ENCODE data around the gene MISFA.
"Not testable (repeated sequence)": the region's sequence is repeated elsewhere in the genome, so short reads cannot be mapped to it uniquely, and the experiment has no call there.

Gene MISFA

DNA sequence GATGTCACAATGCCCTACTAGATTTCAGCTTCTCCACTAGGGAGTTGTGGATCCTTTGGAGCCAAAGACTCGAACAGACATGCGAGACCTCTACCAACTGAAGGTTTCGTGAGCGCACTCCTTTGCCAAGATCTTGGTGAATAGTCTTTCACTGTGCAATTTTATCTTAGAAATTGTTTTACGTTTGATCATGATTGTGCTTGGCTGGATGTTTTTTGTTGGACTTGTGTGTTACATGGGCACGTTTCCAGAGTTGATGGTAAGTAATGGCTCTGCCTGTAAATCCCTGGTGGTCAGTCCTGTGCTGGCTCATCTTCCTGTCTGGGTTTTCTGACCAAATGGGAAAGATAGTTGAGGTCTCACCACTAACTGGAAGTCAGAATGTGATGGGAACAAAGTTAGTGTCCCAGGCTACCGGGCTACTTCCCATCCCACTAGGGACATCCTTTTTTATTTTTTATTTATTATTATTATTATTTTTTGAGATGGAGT is at the start of gene MISFA:
MISFA (plus strand) TSS at position 51 of the 492 bp plus-strand sequence; CDS start at position 191, 140 bp downstream.
- no peak for DNase-seq (ENCODE audit: low read depth in 2 of 2)

- no peak for DNase-seq (ENCODE audit: low read depth in 2 of 2)
Observed at GRCh38 chr11:18563090-18563730, 36.4 kb upstream of the MISFA start.

- no peak for DNase-seq (ENCODE audit: low read depth in 2 of 2)
Observed at GRCh38 chr11:18564149-18564548, 35.4 kb upstream of the MISFA start.

DNA sequence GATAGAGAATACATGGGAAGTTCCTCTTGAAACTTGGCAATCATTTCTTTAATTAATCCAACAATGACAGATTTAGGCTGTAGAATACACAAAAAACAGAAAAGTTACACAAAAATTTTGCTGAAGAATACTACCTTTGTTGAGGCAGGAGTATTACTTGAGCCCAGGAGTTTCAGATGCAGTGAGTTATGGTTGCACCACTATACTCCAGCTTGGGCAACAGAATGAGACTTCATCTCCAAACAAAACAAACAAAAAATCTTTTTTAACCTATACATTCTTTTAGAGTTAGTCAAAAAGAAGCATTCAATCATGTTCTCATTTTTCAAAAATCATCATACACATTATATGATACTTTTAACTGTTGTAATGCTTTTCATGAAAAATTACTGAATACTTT is 33.2 kb upstream of the MISFA start:
- DNase-seq (ENCODE audit: low read depth in 2 of 2): no peak

- no peak for DNase-seq (ENCODE audit: low read depth in 2 of 2)
Observed at GRCh38 chr11:18567081-18567480, 32.5 kb upstream of the MISFA start.

DNA sequence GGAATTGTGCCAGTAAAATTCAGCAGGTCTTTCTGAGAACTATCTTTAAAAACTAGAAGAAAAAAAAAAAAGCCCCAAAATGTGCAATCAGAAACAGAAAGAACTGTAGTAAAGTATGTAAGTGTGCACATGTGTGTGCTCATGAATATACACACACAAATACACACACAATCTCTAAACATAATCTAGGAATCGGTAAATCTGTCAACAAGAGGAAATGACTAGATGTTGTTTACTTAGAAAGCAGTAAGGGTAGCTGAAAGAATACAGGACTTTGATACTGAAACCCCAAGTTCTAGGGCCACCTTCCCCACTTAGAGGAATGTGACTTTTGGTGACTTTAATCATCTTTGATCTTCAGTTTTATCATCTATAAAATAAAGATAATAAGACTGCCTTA is 24.2 kb upstream of the MISFA start:
- no peak for DNase-seq (ENCODE audit: low read depth in 2 of 2)

DNA sequence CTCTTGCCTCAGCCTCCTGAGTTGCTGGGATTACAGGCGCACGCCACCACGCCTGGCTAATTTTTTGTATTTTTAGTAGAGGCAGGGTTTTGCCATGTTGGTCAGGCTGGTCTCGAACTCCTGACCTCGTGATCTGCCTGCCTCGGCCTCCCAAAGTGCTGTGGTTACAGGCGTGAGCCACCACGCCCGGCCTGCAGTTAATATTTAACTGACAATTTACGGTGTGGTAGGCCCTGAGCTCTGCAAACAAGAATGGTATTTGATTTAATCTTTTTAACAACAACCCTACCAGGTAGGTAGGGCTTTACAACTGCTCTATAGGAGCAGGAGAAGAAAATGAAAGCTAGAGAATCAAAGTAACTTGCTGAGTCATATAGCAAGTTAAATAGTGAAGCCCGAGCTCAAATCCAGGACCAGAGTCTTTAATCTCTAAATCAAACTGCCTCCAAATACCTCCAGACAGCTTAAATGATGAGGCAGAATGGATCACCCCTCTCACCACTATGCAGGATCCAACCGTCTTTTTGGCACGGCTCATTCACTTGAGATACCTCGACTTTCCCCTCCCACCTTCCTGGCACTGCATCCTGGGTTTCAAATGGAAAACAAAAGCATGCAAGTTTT is 20.5 kb upstream of the MISFA start:
- DNase-seq (ENCODE audit: low read depth in 2 of 2): no peak

DNA sequence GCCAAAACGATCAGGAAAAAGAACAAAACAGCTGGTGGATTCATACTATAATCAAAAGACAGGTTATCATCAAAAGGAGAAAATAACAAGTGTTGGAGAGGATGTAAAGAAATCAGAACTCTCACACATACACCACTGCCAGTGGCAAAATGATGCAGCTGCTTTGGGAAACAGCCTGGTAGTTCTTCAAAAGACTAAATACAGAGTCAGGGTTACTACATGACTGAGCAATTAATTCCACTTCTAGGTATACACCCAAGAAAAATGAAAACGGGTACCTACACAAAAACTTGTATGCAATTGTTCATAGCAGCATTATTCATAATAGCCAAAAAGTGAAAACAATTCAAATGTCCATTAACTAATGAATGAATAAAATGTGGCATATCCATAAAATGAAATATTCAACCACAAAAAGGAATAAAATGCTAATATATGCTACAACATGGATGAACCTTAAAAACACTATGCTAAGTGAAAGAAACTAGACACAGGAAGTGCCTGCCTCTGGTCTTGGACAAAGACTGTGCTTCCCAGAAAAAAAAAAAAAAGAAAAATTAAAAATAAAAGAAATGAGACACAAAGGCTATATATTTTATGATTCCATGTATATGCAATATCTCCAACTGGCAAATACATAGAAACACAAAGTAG is 19.3 kb upstream of the MISFA start:
- no peak for DNase-seq (ENCODE audit: low read depth in 2 of 2)

DNA sequence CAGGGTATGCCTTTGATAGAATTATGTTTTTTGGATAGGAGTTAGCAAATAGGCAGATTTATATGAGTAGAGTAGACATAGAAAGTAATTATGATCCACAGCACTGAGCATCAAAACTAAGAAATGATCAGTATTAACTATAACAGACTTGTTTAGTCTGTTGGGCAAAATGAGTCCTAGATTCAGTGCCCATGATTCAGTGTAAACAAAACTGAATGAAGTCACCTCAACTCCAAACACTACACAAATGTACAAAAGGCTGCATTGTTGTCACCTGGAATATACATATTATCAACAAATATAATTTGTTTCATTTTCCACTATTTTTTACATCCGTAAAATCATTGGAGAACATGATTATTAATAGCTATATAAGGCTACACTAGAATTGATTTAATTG is 17.8 kb upstream of the MISFA start:
- DNase-seq (ENCODE audit: low read depth in 2 of 2): no peak

DNA sequence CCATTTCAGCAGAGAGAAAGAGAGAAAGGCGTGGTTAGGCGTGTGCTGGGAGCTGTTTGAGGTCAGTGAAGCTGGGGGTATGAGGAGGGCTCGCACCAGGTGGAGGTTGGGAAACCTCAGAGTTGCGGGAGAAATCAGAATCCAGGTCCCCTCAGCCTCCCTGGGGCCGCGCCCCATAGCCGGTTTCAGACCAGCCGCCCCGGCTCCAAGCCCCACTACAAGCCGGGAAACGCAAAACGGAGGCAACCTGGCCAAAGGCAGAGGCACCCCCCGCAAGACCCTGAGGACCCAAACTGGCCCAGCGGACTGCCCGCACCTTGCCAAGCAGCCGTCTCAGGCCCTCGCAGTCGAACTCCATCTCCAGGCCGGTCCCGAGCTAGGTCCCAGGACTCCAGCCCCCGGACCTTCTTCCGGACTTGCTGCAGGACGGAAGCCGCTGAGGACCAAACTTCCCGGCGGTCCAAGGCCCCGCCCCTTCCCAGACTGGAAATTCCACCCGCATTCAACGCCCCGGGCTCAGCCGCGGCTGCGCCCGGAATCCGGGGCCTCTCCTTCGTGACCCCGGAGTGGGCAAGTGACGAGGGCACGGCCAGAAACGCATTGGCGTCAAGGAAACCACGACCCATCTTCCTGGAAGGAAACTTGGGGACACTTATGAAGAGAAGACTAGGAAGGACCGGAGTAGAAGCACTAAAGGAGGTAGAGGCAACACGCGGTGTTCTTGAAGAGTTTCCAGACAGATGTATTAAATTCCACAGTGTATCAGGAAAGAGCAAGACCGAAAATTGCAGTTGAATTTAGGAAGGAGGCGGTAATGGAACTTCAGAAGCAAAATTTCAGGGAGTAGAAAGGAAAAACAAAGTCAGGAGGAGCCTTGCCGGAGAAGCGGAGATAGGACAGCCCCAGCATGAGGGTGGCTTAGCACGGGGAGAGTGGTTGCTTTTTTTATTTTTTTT is 11.0 kb upstream of the MISFA start, which contains the start of gene UEVLD:
UEVLD (minus strand) TSS at position 438 of the 956 bp plus-strand sequence; CDS start at position 358, 80 bp downstream.
- peak; percentile 59 to 73 for DNase-seq (ENCODE audit: low read depth in 2 of 2)

DNA sequence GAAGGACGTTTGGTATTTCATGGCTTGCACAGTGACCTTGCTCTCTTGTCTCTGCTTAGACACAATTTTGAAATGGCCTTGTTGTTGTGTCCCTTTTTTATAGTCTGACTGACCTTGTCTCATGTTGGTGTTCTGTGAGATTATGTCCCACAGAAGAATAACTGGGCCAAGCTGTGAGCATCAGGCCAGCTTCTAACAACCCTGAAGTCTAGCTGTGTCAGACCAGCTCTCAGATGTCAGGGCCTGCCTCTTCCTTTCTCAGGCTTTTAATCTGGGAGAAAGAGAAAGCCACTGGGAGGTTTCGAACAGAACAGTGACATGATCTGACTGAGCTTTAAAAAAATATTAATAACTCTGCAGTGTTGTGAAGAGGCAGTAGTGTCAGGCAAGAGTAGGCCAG is 9.0 kb upstream of the MISFA start:
- no peak for DNase-seq (ENCODE audit: low read depth in 2 of 2)

- not testable (repeated sequence) for DNase-seq (ENCODE audit: low read depth in 2 of 2)
Observed at GRCh38 chr11:18594088-18594487, 5.5 kb upstream of the MISFA start.

- no peak for DNase-seq (ENCODE audit: low read depth in 2 of 2)
Observed at GRCh38 chr11:18594999-18595749, 4.4 kb upstream of the MISFA start.

GRCh38 chr11:18600915-18601569 is 1.5 kb downstream of the MISFA start:
- no peak for DNase-seq (ENCODE audit: low read depth in 2 of 2)

DNA sequence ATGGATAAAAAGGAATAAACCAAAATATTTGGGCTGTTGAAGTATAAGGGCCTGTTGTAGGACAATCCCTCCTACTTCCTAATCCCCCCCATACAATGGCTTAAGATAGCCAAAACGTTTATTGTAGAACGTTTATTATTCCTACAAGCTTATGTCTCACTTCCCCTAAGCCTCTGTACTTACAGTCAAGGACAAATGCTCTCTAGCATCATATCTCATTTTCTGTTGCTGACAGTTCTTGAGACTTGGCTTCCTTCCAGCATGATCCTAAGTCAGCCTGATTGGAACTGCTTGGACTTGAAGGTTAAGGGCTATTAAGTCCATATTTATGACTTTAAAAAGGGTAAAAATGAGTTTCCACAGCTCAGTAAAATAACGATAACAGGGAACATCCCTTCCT is 8.8 kb downstream of the MISFA start:
- DNase-seq (ENCODE audit: low read depth in 2 of 2): no peak

DNA sequence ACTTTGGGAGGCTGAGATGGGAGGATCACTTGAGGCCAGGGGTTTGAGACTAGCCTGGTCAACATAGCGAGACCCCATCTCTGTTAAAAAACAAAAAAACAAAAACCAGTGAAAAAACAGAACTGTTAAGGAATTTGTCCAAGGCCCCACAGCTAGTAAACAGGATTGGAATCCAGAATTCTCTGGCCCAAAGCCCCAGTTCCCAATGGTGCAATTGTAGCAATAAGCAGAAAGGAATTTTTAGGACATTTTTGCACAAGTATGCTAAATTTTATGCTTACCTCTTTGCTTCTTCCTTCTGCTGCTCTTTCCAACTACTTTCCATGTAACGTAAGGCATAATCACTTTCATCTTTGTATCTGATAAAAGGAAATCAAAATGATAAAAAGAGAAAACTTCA is 11.6 kb downstream of the MISFA start:
- DNase-seq (ENCODE audit: low read depth in 2 of 2): no peak

DNA sequence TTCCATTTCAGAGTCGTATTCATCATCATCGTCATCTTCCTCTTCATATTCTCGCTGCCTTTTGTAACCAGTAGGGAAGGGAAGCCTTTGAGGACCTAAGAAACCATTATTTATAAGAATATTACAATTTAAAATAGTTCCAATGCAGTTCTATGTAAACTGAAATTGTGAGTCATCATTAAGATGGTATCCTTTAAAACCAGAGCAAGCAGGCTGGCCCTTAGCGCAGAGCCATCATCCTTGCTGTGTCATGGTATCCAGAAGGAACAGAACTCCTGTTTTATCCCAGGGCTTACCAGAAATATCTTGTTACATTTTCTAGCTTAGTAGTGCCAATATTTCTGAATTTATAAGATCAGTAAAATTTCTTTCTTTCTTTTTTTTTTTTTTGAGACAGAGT is 12.8 kb downstream of the MISFA start:
- DNase-seq (ENCODE audit: low read depth in 2 of 2): no peak

DNA sequence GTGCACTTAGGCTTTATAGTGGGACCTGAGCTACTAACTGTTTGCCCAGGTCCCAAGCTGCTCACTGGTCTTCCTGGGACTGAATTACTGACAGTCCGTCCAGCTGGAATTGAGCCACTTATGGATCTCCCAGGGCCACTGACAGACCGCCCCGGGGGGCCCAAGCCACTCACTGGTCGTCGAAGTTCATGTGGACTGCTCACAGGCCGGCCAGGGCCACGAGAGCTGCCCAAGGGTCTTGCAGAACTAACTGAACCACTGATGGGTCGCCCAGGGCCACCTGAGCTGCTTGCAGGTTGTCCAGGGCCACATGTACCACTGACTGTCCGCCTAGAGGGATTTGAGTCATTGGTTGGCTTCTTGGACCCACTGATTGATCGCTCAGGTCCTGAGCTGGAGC is 15.1 kb downstream of the MISFA start:
- no peak for DNase-seq (ENCODE audit: low read depth in 2 of 2)

GRCh38 chr11:18615628-18616392 is 16.2 kb downstream of the MISFA start:
- no peak for DNase-seq (ENCODE audit: low read depth in 2 of 2)
